ENCODE results near the gene ADCY9. TPM values are rescaled to one million over a fixed set of nuclear protein-coding genes. Genes with fewer than 3 reads are reported as not detected.

The ADCY9 gene
- total and polyA plus RNA-seq, 7 experiments from 2014 or later = 0.46 to 14.3 (median 4.2) TPM

Other genes starting within 250 kb of the ADCY9 start
- gene CREBBP, start 235.7 kb downstream of the ADCY9 start, total RNA-seq = 100 to 1,000 TPM in 4 of 5 experiments, 10 to 100 TPM in 1; 73.6 to 194 (median 137) TPM
- 10 to 100 TPM; 10.5 to 15.6 TPM for gene CREBBP, start 235.7 kb downstream of the ADCY9 start, polyA plus RNA-seq
- gene SRL, start 125.6 kb upstream of the ADCY9 start, total RNA-seq = not detected
- not detected for gene SRL, start 125.6 kb upstream of the ADCY9 start, polyA plus RNA-seq
- 10 to 100 TPM; 14.9 to 35.8 (median 25.3) TPM for gene TFAP4, start 156.6 kb upstream of the ADCY9 start, total RNA-seq
- gene TFAP4, start 156.6 kb upstream of the ADCY9 start, polyA plus RNA-seq = 1 to 10 TPM; 1.3 to 2.1 TPM
- gene GLIS2, start 199.6 kb upstream of the ADCY9 start, total RNA-seq = under 1 TPM in 1 of 5 experiments, not detected in 4; 0.53 TPM
- gene GLIS2, start 199.6 kb upstream of the ADCY9 start, polyA plus RNA-seq = not detected
- 10 to 100 TPM; 34.1 to 46.2 (median 45.0) TPM for gene PAM16, start 234.9 kb upstream of the ADCY9 start, total RNA-seq
- 10 to 100 TPM; 34.6 to 45.8 TPM for gene PAM16, start 234.9 kb upstream of the ADCY9 start, polyA plus RNA-seq